ENCODE data around the gene BEAN1.

DNA sequence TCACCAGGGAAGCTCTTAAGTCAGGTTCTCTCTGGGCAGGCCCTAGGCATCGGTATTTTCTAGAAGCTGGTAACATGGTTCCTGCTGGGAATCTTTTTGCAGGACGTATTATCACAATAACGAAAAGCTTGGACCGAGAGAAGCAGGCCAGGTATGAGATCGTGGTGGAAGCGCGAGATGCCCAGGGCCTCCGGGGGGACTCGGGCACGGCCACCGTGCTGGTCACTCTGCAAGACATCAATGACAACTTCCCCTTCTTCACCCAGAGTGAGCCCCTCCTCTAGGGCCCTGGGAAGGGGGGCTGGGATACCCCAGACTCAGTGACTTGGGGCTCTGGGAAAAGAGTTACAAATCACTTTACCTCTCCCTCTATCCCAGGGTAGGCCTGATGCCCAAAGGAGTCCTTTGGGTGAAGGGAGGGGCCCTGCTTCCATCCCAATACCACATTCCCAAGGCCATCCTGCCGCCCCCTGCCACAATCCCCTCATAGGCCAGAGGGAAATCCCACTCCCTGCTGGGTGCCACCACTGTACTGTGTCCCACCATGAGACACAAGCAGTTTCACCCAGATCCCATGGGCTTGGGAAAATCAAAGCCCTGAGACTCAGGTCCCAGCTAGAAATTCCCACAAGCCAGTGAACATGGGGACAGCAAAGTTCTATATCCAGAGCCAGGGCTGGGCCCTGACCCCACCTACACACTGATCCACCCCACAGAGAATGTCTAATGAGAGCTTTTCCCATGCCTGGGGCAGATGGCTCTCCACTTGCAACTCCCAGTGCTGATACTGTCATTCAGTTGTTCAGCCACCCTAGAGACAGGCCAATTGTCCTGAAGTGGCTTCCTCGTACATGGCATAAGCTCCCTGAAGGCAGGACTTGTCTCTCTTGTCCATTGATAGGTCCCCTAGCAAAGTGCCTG lies 37.6 kb upstream of the BEAN1 start:
- TF ChIP-seq POLR2AphosphoS5 (IDR thresholded peaks at IDR 0.05) (no peak), POLR2A (IDR thresholded peaks at IDR 0.05) (no peak), CTCF (IDR thresholded peaks at IDR 0.05) (no peak), EP300 (IDR thresholded peaks at IDR 0.05) (no peak)

Measured in suprapubic skin (tissue), 4 donors.